AG09319 (cell line): ENCODE measurements around the gene RASSF5.

ENCODE experiments used
- DNase-seq: peaks from one replicate; pipeline ENCODE4 v3.0.0-alpha.2; 2010; ENCODE audit warnings: low read depth; ENCODE audit errors: extremely low read depth
- TF ChIP-seq, protein P1 (sequence below): IDR thresholded peaks from 2 replicates; pipeline ENCODE4 v1.5.1; 2011; ENCODE audit warnings: low read depth, mild to moderate bottlenecking, inconsistent platforms, low read length, moderate library complexity

Gene RASSF5

DNA sequence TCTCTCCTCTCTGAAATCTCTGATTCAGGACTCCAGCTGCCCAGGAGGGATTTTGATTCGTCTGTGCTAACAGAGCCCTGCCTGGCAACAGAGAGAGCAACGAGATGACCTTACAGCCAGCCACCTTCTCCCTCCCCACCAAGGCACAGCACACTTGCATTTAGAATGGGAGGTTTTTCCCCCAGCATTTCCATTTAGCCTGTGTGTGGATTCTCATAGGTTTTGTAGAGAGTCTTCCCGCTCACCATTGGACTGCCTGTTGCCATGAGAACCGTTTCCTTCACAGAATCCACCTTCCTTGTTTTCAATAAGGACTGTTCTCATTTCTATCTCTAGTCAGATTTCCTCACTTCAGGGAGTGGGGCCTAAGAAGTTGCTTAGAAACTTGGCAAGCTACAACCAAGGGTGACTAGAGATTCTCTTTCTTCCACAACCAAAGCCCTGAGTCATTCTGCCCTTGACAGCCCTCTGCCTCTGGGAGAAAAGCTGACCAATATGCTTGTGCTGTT lies 42.8 kb upstream of the RASSF5 start:
- peak; percentile 76 for DNase-seq
- TF ChIP-seq, protein P1, sequence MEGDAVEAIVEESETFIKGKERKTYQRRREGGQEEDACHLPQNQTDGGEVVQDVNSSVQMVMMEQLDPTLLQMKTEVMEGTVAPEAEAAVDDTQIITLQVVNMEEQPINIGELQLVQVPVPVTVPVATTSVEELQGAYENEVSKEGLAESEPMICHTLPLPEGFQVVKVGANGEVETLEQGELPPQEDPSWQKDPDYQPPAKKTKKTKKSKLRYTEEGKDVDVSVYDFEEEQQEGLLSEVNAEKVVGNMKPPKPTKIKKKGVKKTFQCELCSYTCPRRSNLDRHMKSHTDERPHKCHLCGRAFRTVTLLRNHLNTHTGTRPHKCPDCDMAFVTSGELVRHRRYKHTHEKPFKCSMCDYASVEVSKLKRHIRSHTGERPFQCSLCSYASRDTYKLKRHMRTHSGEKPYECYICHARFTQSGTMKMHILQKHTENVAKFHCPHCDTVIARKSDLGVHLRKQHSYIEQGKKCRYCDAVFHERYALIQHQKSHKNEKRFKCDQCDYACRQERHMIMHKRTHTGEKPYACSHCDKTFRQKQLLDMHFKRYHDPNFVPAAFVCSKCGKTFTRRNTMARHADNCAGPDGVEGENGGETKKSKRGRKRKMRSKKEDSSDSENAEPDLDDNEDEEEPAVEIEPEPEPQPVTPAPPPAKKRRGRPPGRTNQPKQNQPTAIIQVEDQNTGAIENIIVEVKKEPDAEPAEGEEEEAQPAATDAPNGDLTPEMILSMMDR: no peak

DNA sequence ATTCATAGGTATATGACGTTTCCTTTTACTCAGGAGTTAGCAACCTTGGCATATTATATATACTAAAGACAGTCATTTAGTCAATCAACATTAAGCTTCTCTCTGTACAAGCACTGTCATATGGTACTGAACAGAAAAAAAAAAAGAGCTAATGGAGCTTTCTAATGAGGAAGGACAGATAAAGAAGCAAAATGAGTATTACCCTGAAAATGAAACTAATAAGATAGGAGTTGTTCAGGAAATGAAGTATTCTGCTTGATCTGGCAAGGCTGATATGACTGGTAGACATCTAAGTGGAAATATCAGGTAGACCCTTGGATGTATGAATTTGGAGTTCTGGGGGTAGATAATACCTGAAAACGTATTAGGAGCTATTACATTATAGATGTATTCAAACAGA lies 41.4 kb upstream of the RASSF5 start:
- no peak for DNase-seq
- TF ChIP-seq, protein P1: no peak

DNA sequence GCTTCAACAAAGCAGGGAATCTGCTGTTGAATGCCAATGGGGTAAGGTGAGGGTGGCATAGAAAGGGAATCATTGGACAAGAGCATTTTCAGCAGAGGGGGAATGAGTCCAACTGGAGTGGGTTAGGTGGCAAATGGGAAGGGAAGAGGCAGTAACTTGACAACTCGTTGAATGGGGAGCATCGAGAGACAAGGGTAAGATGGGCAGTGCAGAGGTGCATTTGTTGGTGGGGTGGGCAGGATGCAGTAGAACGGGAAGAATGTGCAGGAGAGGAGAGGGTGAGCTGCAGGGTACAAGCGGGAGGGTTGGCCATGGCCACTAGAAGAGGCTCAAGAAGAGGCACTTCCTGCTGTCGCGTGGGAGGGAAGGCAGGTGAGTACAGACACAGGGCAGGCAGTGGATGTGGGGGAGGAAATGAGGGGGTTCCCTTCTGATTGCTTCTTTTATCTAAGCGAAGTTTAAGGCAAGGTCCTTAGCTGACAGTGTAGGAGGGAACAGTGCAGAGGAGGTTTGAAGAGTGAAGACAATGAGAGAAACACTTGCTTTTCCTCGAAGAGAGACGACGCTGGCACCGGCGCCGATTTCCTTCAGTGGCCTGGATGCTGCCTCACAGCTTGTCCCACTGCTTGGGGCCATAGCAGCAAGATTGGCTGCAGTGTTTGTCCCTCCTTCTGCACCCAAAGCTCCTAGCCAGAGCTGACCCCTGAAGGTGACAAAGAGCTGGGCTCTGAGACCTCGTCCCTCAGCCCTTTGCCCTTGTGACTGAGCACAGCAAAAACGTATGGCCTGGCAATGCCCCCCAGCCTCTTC lies 40.3 kb upstream of the RASSF5 start:
- TF ChIP-seq, protein P1: no peak
- no peak for DNase-seq

DNA sequence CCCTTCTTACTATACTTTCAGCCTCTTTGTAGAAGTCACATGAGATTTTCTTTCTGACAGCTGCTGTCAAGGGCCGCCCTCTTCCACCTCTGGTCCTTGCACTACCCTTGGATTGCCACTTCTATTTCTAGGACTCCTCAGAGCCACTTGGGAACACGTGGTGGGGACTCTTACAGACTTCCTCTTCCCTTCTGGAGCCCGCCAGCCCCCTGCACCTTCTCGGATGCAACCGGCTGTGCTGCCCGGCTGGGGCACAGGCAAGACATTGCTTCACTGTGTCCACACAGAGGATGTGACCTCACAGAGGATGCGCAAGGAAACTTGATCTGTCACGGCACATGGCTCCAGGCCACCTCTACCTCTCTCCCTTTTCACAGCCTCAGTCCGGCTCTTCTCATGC lies 39.4 kb upstream of the RASSF5 start:
- DNase-seq: peak; percentile 44
- TF ChIP-seq, protein P1: no peak

DNA sequence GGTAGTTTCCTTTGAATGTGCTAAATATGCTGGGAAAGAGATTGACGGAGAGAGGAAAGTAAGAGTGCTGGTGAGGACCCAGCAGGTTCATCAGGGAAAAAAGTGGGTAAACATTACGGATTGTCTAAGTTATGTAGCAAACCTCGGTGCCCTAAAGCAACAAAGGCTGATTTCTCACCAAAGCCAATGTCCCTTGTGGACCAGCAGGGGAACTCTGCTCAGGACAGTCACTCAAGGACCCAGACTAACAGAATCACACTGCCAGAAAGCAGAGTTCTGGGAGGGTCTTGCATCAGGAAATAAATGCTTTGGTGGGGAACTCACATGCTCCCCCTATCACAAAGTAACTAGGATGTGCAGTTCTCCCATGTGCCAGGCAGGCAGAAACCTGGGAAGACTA lies 38.8 kb upstream of the RASSF5 start:
- TF ChIP-seq, protein P1: no peak
- no peak for DNase-seq

DNA sequence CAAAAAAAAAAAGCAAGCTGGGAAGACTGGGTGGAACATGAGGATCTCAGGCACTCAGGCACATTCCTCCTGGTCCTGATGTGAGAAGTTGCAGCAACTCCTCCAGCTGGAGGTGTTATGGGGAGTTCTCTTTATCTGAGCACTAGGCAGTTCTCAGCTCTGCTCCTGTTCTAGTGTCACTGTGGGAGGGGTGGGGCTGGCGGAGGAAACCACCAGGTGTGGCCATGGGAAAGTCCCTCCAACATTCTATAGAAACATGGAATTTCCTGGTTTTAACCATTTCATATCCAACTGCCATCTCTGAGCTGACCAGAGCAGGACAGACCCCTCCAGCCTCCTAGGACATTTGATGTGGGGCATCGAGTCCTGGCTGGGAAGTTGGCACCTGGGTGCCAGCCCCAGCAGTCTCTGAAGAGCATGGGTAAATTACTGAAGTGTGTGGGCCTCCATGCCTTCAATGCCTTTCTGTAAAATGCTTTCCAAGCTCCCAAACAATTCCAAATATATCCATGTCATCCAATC lies 37.9 kb upstream of the RASSF5 start:
- TF ChIP-seq, protein P1: no peak
- no peak for DNase-seq

DNA sequence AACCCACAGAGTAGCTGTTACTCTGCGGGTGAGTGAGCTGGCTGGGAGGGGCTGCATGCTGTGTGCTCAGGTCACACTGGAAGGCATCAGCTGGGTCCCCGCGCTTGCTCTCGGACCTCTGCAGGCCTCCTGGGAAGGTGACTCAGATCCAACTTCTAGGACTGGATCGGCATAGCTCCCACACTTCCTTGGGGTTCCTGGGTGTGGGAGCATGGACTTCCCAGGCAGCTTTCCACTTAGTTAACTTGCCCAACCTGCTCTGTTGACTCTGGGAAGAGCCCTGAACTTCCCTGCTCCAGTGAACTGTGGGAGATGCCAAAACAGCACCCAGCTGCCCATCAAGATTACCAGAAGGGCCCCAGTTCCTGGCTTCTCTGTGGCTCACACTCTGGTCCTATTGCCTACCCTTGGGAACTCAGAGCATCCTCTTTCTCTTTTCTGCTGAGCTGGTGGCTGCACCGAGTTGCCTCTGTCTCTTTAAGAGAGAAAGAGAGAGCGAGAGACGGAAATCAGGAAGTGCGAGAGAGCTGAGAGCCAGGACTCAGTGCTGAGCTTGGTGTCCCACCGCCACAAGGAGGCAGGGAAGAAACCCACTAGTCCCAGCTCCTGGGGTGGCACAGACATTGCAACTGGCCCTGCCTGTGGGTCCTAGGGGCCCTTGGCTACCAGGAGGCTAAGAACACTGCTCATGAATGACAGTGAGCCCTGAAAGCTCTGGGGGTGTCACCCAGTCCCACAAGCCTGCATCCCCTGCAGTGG lies 37.2 kb upstream of the RASSF5 start, which contains the start of gene IKBKE:
IKBKE (plus strand) TSS at position 544 of the 759 bp plus-strand sequence. CDS start 2,752 bp downstream, outside the sequence.
- DNase-seq: peak; percentile 19
- TF ChIP-seq, protein P1: peak; percentile 46
